Neuron (in vitro differentiated cells): Measurements from ENCODE around the gene MT1F.
"Not testable (repeated sequence)": the region's sequence is repeated elsewhere in the genome, so short reads cannot be mapped to it uniquely, and the experiment has no call there.

Experiments
- H2AFZ ChIP-seq: one replicate; pipeline ENCODE4 v1.6.1; 2013; ENCODE audit warnings: low read depth, mild to moderate bottlenecking, inconsistent platforms, low read length, moderate library complexity
- H3K27me3 ChIP-seq: one replicate; pipeline ENCODE4 v1.6.1; 2013; ENCODE audit warnings: low read length; ENCODE audit not compliant: insufficient read depth
- H3K36me3 ChIP-seq: one replicate; pipeline ENCODE4 v1.6.1; 2013; ENCODE audit warnings: low read length; ENCODE audit not compliant: insufficient read depth
- H3K4me1 ChIP-seq: one replicate; pipeline ENCODE4 v1.6.1; 2013; ENCODE audit warnings: low read length; ENCODE audit not compliant: insufficient read depth
- H3K4me3 ChIP-seq: 2 replicates; pipeline ENCODE4 v1.5.1; 2013; ENCODE audit warnings: mild to moderate bottlenecking, low read length, moderate library complexity
- H3K9me3 ChIP-seq: one replicate; pipeline ENCODE4 v1.6.1; 2013; ENCODE audit warnings: low read length

The MT1F gene

GRCh38 chr16:56617212-56618085 is 40.3 kb upstream of the MT1F start:
- Histone ChIP-seq H3K4me1 (no peaks in the 10 kb centered on the region), H2AFZ (no peak overlapping the region), H3K9me3 (no peaks in the 10 kb centered on the region), H3K36me3 (no peaks in the 10 kb centered on the region), H3K27me3 (peaks cover 64% of the 10 kb centered on the region), H3K4me3 (no peak overlapping the region)

GRCh38 chr16:56618138-56618537 is 39.6 kb upstream of the MT1F start:
- peaks cover 67% of the 10 kb centered on the region for H3K27me3 ChIP-seq
- no peak overlapping the region for H3K4me3 ChIP-seq
- no peak overlapping the region for H2AFZ ChIP-seq
- H3K4me1 ChIP-seq, result no peaks in the 10 kb centered on the region
- H3K9me3 ChIP-seq, result no peaks in the 10 kb centered on the region
- no peaks in the 10 kb centered on the region for H3K36me3 ChIP-seq

- H3K27me3 ChIP-seq, result peaks cover 75% of the 10 kb centered on the region
Measured at GRCh38 chr16:56620339-56620897, 37.3 kb upstream of the MT1F start.

GRCh38 chr16:56621665-56622445 is 35.9 kb upstream of the MT1F start:
- not testable (repeated sequence) for H2AFZ ChIP-seq, H3K4me1 ChIP-seq, H3K9me3 ChIP-seq, H3K4me3 ChIP-seq, H3K36me3 ChIP-seq
- H3K27me3 ChIP-seq, result peaks cover 79% of the 10 kb centered on the region

More at GRCh38 chr16:56620339-56620897, 37.3 kb upstream of the MT1F start:
- no peak overlapping the region for H2AFZ ChIP-seq
- no peaks in the 10 kb centered on the region for H3K36me3 ChIP-seq
- no peaks in the 10 kb centered on the region for H3K4me1 ChIP-seq
- no peaks in the 10 kb centered on the region for H3K9me3 ChIP-seq
- H3K4me3 ChIP-seq, result no peak overlapping the region

- H3K27me3 ChIP-seq, result peaks cover 71% of the 10 kb centered on the region
- H3K36me3 ChIP-seq, H2AFZ ChIP-seq, H3K4me3 ChIP-seq, H3K9me3 ChIP-seq, H3K4me1 ChIP-seq: not testable (repeated sequence)
Measured at GRCh38 chr16:56623184-56623583, 34.6 kb upstream of the MT1F start.

GRCh38 chr16:56623637-56624036 is 34.1 kb upstream of the MT1F start:
- Histone ChIP-seq H3K9me3 (no peaks in the 10 kb centered on the region), H3K4me3 (no peak overlapping the region), H3K36me3 (no peaks in the 10 kb centered on the region), H3K4me1 (peaks cover 4% of the 10 kb centered on the region), H2AFZ (no peak overlapping the region), H3K27me3 (peaks cover 71% of the 10 kb centered on the region)

- no peak within 1 kb of the TSS for H2AFZ ChIP-seq
- H3K27me3 ChIP-seq, result peaks cover 73% of the 10 kb centered on the region
- no peak within 1 kb of the TSS for H3K4me3 ChIP-seq
- no peaks in the 10 kb centered on the region for H3K36me3 ChIP-seq
- H3K4me1 ChIP-seq, result peaks cover 4% of the 10 kb centered on the region
- no peaks in the 10 kb centered on the region for H3K9me3 ChIP-seq
Measured at GRCh38 chr16:56625140-56625942, 32.4 kb upstream of the MT1F start, which contains the start of gene MT1E. MT1E (plus strand) TSS chr16:56625781; CDS start chr16:56625852, 71 bp downstream.

GRCh38 chr16:56625943-56626654 is 31.7 kb upstream of the MT1F start:
- Histone ChIP-seq H3K4me3 (no peak overlapping the region), H3K27me3 (peaks cover 79% of the 10 kb centered on the region), H3K4me1 (peaks cover 4% of the 10 kb centered on the region), H3K36me3 (no peaks in the 10 kb centered on the region), H3K9me3 (no peaks in the 10 kb centered on the region), H2AFZ (no peak overlapping the region)

GRCh38 chr16:56626685-56627084 is 31.1 kb upstream of the MT1F start:
- H3K27me3 ChIP-seq, result peaks cover 79% of the 10 kb centered on the region

GRCh38 chr16:56628486-56629350 is 29.0 kb upstream of the MT1F start:
- Histone ChIP-seq H2AFZ (no peak overlapping the region), H3K27me3 (peaks cover 89% of the 10 kb centered on the region), H3K36me3 (no peaks in the 10 kb centered on the region), H3K4me1 (peaks cover 10% of the 10 kb centered on the region), H3K4me3 (no peak overlapping the region), H3K9me3 (no peaks in the 10 kb centered on the region)

More at GRCh38 chr16:56626685-56627084, 31.1 kb upstream of the MT1F start:
- no peaks in the 10 kb centered on the region for H3K36me3 ChIP-seq
- H3K4me3 ChIP-seq, result no peak overlapping the region
- no peaks in the 10 kb centered on the region for H3K9me3 ChIP-seq
- peaks cover 4% of the 10 kb centered on the region for H3K4me1 ChIP-seq
- no peak overlapping the region for H2AFZ ChIP-seq

- Histone ChIP-seq H3K36me3 (no peaks in the 10 kb centered on the region), H3K27me3 (peaks cover 91% of the 10 kb centered on the region), H2AFZ (no peak overlapping the region), H3K9me3 (no peaks in the 10 kb centered on the region), H3K4me1 (peaks cover 10% of the 10 kb centered on the region), H3K4me3 (no peak overlapping the region)
Measured at GRCh38 chr16:56629531-56629930, 28.2 kb upstream of the MT1F start.
